ENCODE data around the gene THAP11. TPM values are rescaled to one million over a fixed set of nuclear protein-coding genes. Genes with fewer than 3 reads are reported as not detected.

THAP11 gene
- total RNA-seq, 4 donors from 2014 or later = 60.2 to 101 (median 78.3) TPM

DNA sequence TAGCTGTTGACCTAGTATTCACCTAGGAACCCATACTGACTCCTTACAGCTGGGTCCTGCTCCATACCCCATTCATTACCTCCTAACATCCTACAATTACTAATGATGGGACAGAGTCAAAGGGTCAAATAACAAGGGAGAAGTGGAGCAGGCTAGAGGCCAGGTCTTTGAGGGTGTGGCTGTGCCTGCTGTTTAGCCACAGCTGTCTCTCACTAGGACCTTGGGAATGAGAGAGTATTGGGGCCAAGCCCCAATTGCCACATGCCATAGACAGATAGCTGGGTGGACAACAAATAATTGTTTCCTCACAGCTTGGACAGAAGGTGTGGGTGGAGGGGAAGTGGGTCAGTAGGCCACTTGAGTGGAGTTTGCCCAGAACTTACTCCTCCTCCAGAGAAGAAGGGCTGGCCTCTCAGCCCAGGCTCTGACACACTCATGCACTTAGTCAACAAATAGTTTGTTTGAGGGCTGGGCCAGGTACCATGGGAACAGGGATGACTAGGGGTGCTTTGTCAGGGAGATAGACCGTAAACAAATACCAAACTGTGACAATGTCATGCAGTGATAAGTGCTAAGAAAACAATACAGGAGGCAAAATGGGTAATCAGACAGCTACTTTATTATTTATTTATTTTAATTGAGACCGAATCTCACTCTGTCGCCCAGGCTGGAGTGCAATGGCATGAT is 15.6 kb downstream of the THAP11 start:
- WGBS = 49% methylated on average over 3 of the region's 3 CpGs
- TF ChIP-seq POLR2AphosphoS5 (IDR thresholded peaks at IDR 0.05) = peak; percentile 47 to 48
- no peak for TF ChIP-seq EP300 (IDR thresholded peaks at IDR 0.05)
- Histone ChIP-seq H3K4me3 (no peak overlapping the region), H3K9me3 (no peaks in the 10 kb centered on the region), H3K36me3 (peaks cover 0 to 3% (median 0%) of the 10 kb centered on the region in 4 donors), H3K27me3 (no peaks in the 10 kb centered on the region), H3K4me1 (peaks cover 68 to 83% (median 73%) of the 10 kb centered on the region in 4 donors), H3K27ac (replicated peaks in 1 of 4) (peak overlapping the region; percentile 52 to 81 (median 69))
- no peak for DNase-seq (ENCODE audit: extremely low spot score)
- intact Hi-C loops (cut with DNase I) = no loop called here

GRCh38 chr16:67858500-67858899 is 16.4 kb downstream of the THAP11 start:
- intact Hi-C loops (cut with DNase I) = no loop called here
- no peak for TF ChIP-seq EP300 (IDR thresholded peaks at IDR 0.05)
- TF ChIP-seq POLR2A (IDR thresholded peaks at IDR 0.05; ENCODE audit: low read depth) = no peak
- TF ChIP-seq POLR2AphosphoS5 (IDR thresholded peaks at IDR 0.05) = no peak
- TF ChIP-seq, protein P1, sequence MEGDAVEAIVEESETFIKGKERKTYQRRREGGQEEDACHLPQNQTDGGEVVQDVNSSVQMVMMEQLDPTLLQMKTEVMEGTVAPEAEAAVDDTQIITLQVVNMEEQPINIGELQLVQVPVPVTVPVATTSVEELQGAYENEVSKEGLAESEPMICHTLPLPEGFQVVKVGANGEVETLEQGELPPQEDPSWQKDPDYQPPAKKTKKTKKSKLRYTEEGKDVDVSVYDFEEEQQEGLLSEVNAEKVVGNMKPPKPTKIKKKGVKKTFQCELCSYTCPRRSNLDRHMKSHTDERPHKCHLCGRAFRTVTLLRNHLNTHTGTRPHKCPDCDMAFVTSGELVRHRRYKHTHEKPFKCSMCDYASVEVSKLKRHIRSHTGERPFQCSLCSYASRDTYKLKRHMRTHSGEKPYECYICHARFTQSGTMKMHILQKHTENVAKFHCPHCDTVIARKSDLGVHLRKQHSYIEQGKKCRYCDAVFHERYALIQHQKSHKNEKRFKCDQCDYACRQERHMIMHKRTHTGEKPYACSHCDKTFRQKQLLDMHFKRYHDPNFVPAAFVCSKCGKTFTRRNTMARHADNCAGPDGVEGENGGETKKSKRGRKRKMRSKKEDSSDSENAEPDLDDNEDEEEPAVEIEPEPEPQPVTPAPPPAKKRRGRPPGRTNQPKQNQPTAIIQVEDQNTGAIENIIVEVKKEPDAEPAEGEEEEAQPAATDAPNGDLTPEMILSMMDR (IDR thresholded peaks at IDR 0.05) = no peak
- Histone ChIP-seq H3K36me3 (peaks cover 0 to 3% (median 0%) of the 10 kb centered on the region in 4 donors), H3K27ac (replicated peaks in 1 of 4) (peak overlapping the region; percentile 52 to 81 (median 69)), H3K4me1 (peaks cover 74 to 91% (median 80%) of the 10 kb centered on the region in 4 donors), H3K27me3 (no peaks in the 10 kb centered on the region), H3K4me3 (no peak overlapping the region), H3K9me3 (no peaks in the 10 kb centered on the region)
- DNase-seq (ENCODE audit: extremely low spot score) = no peak
- WGBS = 82% methylated on average over 4 of the region's 4 CpGs

DNA sequence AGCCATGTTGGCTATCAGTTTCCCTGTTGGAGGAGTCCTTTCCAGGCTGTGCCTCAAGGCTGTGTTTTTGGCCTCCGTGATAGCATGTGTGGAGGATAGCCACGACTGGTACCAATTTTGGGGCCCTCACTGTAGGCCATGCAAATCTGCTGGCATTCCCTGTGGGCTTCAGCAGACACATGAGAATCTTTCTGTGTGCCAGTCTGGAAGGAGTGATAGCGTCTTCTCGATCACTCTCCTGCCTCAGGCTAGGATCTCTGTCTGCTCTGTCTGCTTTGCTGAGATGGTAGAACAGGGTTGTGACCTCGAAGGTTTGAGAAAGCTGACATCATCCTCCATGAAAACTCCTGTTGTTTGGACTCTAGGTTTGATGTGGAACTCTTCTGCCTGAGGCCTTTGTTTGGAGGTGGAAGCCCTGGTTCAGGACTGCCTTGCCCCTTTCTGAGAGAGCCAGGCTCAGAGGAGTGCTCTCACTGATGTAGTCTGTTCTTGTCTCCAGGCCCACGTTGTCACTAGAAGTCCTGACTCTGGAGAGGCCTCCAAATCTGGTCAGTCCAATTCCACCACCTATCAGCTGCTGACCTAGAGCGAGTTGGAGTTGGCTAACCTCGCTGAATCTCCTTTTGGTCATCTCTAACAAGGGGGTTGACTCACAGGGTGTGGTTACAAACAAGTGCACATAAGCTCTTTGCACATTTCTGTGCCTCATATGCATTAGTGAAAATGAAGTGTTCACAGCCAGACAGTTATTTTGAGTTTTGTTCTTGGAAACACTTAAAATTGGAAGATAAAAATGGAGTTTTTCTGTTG is 18.7 kb downstream of the THAP11 start:
- Histone ChIP-seq H3K27me3 (no peaks in the 10 kb centered on the region), H3K9me3 (no peaks in the 10 kb centered on the region), H3K36me3 (peaks cover under 1 to 12% (median 8%) of the 10 kb centered on the region in 4 donors), H3K4me3 (no peak overlapping the region), H3K27ac (replicated peaks in 1 of 4) (peak overlapping the region; percentile 36 to 87 (median 86)), H3K4me1 (peaks cover 65 to 89% (median 80%) of the 10 kb centered on the region in 4 donors)
- intact Hi-C loops (cut with DNase I) = no loop called here
- TF ChIP-seq POLR2AphosphoS5 (IDR thresholded peaks at IDR 0.05) = peak in 1 of 2 donors; percentile 26
- TF ChIP-seq, protein P1 (IDR thresholded peaks at IDR 0.05) = no peak
- 74% methylated on average over 8 of the region's 8 CpGs for WGBS
- no peak for DNase-seq (ENCODE audit: extremely low spot score)

DNA sequence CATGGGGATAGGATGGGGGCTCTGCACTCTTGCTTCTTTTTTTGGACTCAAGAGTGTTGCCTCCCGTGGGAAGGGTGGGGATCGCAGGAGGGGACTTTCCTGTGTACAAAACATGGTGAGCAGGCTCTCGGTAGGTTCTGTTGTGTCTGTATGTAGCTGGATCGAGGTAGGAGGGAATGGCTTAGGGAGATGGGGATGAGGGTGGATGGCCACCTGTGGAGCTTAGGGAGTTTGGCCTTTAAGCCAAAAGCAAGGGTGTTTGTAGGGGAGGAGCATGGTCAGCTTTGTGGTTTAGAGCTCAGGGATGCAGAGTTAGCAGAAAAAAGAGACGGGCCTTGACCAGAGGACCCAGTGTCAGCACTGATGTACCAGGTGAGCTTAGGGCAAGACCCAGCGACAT is 19.8 kb downstream of the THAP11 start:
- intact Hi-C loops (cut with DNase I) = no loop called here
- H3K27ac ChIP-seq (replicated peaks in 1 of 4) = peak overlapping the region; percentile 83 to 87 (median 86)
- 85% methylated on average over 6 of the region's 6 CpGs for WGBS

More for the DNA sequence above, 19.8 kb downstream of the THAP11 start:
- no peak for DNase-seq (ENCODE audit: extremely low spot score)
- Histone ChIP-seq H3K36me3 (peaks cover 11 to 23% (median 19%) of the 10 kb centered on the region in 4 donors), H3K9me3 (no peaks in the 10 kb centered on the region), H3K4me3 (no peak overlapping the region), H3K4me1 (peaks cover 54 to 78% (median 73%) of the 10 kb centered on the region in 4 donors), H3K27me3 (no peaks in the 10 kb centered on the region)
- TF ChIP-seq POLR2AphosphoS5 (IDR thresholded peaks at IDR 0.05) (no peak), EP300 (IDR thresholded peaks at IDR 0.05) (no peak), POLR2A (IDR thresholded peaks at IDR 0.05; ENCODE audit: low read depth) (no peak)
- TF ChIP-seq, protein P1 (IDR thresholded peaks at IDR 0.05) = no peak
